HCT116 (cell line): ENCODE data around the gene FGB. TPM values are rescaled to one million over a fixed set of nuclear protein-coding genes. Genes with fewer than 3 reads are reported as not detected.

ENCODE experiments used
- ATAC-seq: fragments of 200-7000 bp; cut with Tn5 transposase; 2 replicates; pipeline ENCODE4 v1.9.1; 2020; ENCODE audit warnings: mild to moderate bottlenecking, moderate library complexity
- BruUV-seq: library from RNA; stranded (reverse); fragments of 400-500 nt; replicated peaks from 2 replicates; lab custom pipeline; 2021; lab: Mats Ljungman, UMichigan
- CTCF ChIA-PET: fragments of 300-600 bp; sonication (Branson Sonifier 250); formaldehyde crosslinking; loops from one replicate; lab custom pipeline; 2021; ENCODE audit warnings: antibody characterized with exemption; lab: Charles Lee
- POLR2A ChIA-PET: fragments of 300-600, 350-600 bp; sonication (Branson Sonifier 250); formaldehyde crosslinking; loops from one replicate; lab custom pipeline; 2021; ENCODE audit warnings: antibody characterized with exemption; lab: Charles Lee
- RAD21 ChIA-PET, 2 experiments: fragments of 300-600 bp; sonication (Branson Sonifier 250); formaldehyde crosslinking; loops; one replicate each; lab custom pipeline; 2023; ENCODE audit warnings: low total read pairs in 2 of 2; ENCODE audit not compliant: uncharacterized antibody in 2 of 2, unreplicated experiment in 2 of 2, low non-redundant PET in 1 of 2; lab: Charles Lee
- DNase-seq: peaks from one replicate; pipeline ENCODE4 v3.0.0-alpha.2; 2010; ENCODE audit warnings: low read depth, low spot score
- H2AFZ ChIP-seq: fragments of 200-600 bp; shearing (Covaris generic), sonication (generic); 2 replicates; pipeline ENCODE4 v1.6.1; 2017; ENCODE audit warnings: low read depth, mixed run types, mixed read lengths, antibody characterized with exemption, low read length; ENCODE audit not compliant: poor library complexity, severe bottlenecking
- H3K27ac ChIP-seq: 2 replicates; pipeline ENCODE4 v1.5.1; 2012; ENCODE audit warnings: low read depth, low read length
- H3K27me3 ChIP-seq: fragments of 200-600 bp; sonication (generic); 2 replicates; pipeline ENCODE4 v1.6.1; 2016; ENCODE audit warnings: mixed run types, low read length, mixed read lengths; ENCODE audit not compliant: insufficient read depth
- H3K36me3 ChIP-seq, 2 experiments: fragments of 200-500 bp in 1 of 2; fragments of 200-600 bp in 1 of 2; sonication (Bioruptor generic) in 1 of 2; sonication (generic) in 1 of 2; 2 replicates each; pipeline versions ENCODE4 v1.5.1 to v1.6.1; 2014 to 2016; ENCODE audit warnings: low read length in 2 of 2, inconsistent platforms in 1 of 2, mixed read lengths in 1 of 2, mixed run types in 1 of 2; ENCODE audit not compliant: insufficient read depth in 2 of 2, control insufficient read depth in 1 of 2
- H3K4me1 ChIP-seq, 2 experiments: fragments of 200-600 bp in 1 of 2; sonication (generic) in 1 of 2; 2 replicates each; pipeline versions ENCODE4 v1.5.1 to v1.6.1; 2012 to 2017; ENCODE audit warnings: low read length in 2 of 2, inconsistent platforms in 1 of 2, mild to moderate bottlenecking in 1 of 2, mixed read lengths in 1 of 2, mixed run types in 1 of 2, moderate library complexity in 1 of 2; ENCODE audit not compliant: insufficient read depth in 2 of 2, control insufficient read depth in 1 of 2
- H3K4me2 ChIP-seq: fragments of 200-600 bp; sonication (generic); 2 replicates; pipeline ENCODE4 v1.6.1; 2017; ENCODE audit warnings: mixed run types, low read length, mixed read lengths
- H3K4me3 ChIP-seq, 2 experiments: fragments of 200-600 bp in 1 of 2; sonication (generic) in 1 of 2; replicated peaks in 1 of 2; 2 replicates each; pipeline ENCODE4 v1.5.1; 2011 to 2016; ENCODE audit warnings: low read length in 2 of 2, control low read depth in 1 of 2, low read depth in 1 of 2, mild to moderate bottlenecking in 1 of 2, mixed read lengths in 1 of 2, mixed run types in 1 of 2
- H3K79me2 ChIP-seq: fragments of 200-600 bp; sonication (generic); 2 replicates; pipeline ENCODE4 v1.6.1; 2017; ENCODE audit warnings: mild to moderate bottlenecking, mixed run types, low read length, moderate library complexity, mixed read lengths; ENCODE audit not compliant: insufficient read depth
- H3K9ac ChIP-seq: fragments of 200-600 bp; sonication (generic); 2 replicates; pipeline ENCODE4 v1.6.1; 2016; ENCODE audit warnings: low read length, mixed read lengths
- H3K9me2 ChIP-seq: fragments of 200-600 bp; sonication (generic), shearing (Covaris generic); 2 replicates; pipeline ENCODE4 v1.6.1; 2017; ENCODE audit warnings: mixed run types, mild to moderate bottlenecking, moderate library complexity; ENCODE audit not compliant: insufficient read depth
- H3K9me3 ChIP-seq, 2 experiments: fragments of 200-500 bp in 1 of 2; fragments of 200-600 bp in 1 of 2; sonication (Bioruptor generic) in 1 of 2; sonication (generic) in 1 of 2; 2 replicates each; pipeline ENCODE4 v1.6.1; 2014 to 2017; ENCODE audit warnings: low read length in 2 of 2, mixed read lengths in 2 of 2, inconsistent platforms in 1 of 2, low read depth in 1 of 2, mild to moderate bottlenecking in 1 of 2, mixed run types in 1 of 2, moderate library complexity in 1 of 2; ENCODE audit not compliant: control insufficient read depth in 1 of 2, insufficient read depth in 1 of 2
- H4K20me1 ChIP-seq: fragments of 200-600 bp; sonication (generic), shearing (Covaris generic); 2 replicates; pipeline ENCODE4 v1.6.1; 2017; ENCODE audit warnings: mixed run types, mild to moderate bottlenecking, moderate library complexity; ENCODE audit not compliant: insufficient read depth
- EGR1 ChIP-seq: IDR thresholded peaks from 2 replicates; pipeline ENCODE4 v1.6.1; 2012; ENCODE audit warnings: low read depth
- ELF1 ChIP-seq: IDR thresholded peaks from 2 replicates; pipeline ENCODE4 v1.6.1; 2012; ENCODE audit warnings: low read depth, borderline replicate concordance
- EZH2phosphoT487 ChIP-seq: fragments of 200-600 bp; IDR thresholded peaks from 2 replicates; pipeline ENCODE4 v1.6.1; 2018; ENCODE audit warnings: antibody characterized with exemption, borderline replicate concordance
- FOSL1 ChIP-seq: IDR thresholded peaks from 2 replicates; pipeline ENCODE4 v1.6.1; 2012; ENCODE audit warnings: low read depth
- JUND ChIP-seq: IDR thresholded peaks from 2 replicates; pipeline ENCODE4 v1.6.1; 2012
- POLR2A ChIP-seq: IDR thresholded peaks from 2 replicates; pipeline ENCODE4 v1.7.0; 2011; ENCODE audit warnings: borderline replicate concordance; ENCODE audit not compliant: insufficient read depth, insufficient read length; ENCODE audit errors: extremely low read depth
- POLR2AphosphoS5 ChIP-seq: IDR thresholded peaks from 2 replicates; pipeline ENCODE4 v1.6.1; 2011; ENCODE audit warnings: mild to moderate bottlenecking, low read depth, low read length, moderate library complexity
- RAD21 ChIP-seq: IDR thresholded peaks from 2 replicates; pipeline ENCODE4 v1.6.1; 2012; ENCODE audit warnings: low read depth, mild to moderate bottlenecking
- SP1 ChIP-seq: IDR thresholded peaks from 2 replicates; pipeline ENCODE4 v1.6.1; 2012; ENCODE audit warnings: low read depth
- TCF7L2 ChIP-seq: IDR thresholded peaks from 2 replicates; pipeline ENCODE4 v1.7.0; 2011; ENCODE audit warnings: borderline replicate concordance, inconsistent platforms; ENCODE audit not compliant: insufficient read depth, insufficient read length; ENCODE audit errors: extremely low read depth
- YY1 ChIP-seq: IDR thresholded peaks from 2 replicates; pipeline ENCODE4 v1.6.1; 2011; ENCODE audit warnings: low read length, low read depth, moderate library complexity, mild to moderate bottlenecking; ENCODE audit not compliant: insufficient replicate concordance; ENCODE audit errors: extremely low read depth
- ZFX ChIP-seq: fragments of 450-650 bp; IDR thresholded peaks from 2 replicates; pipeline ENCODE4 v1.6.1; 2017
- ZNF274 ChIP-seq: fragments of 200-500 bp; sonication (Bioruptor generic); IDR thresholded peaks from 2 replicates; pipeline ENCODE4 v1.6.1; 2014; ENCODE audit warnings: mild to moderate bottlenecking, low read depth, low read length, inconsistent platforms
- intact Hi-C: fragments of 100-400 bp; cut with micrococcal nuclease; formaldehyde crosslinking; loops from 2 replicates; pipeline ENCODE4 v1.10.0; 2022
- total RNA-seq: library from RNA; stranded (reverse); gene quantifications from one replicate; pipeline ENCODE4 v1.2.1, GENCODE V29; 2021; ENCODE audit not compliant: unreplicated experiment
- TF ChIP-seq, protein P1 (sequence below), 3 experiments: fragments of 200-600 bp in 1 of 3; sonication (generic) in 1 of 3; IDR thresholded peaks in 2 of 3; conservative IDR thresholded peaks in 1 of 3; 2 replicates each; pipeline ENCODE4 v1.5.1; 2012 to 2017; ENCODE audit warnings: low read depth in 2 of 3, low read length in 2 of 3, antibody characterized with exemption in 1 of 3, borderline replicate concordance in 1 of 3, control low read depth in 1 of 3, mild to moderate bottlenecking in 1 of 3, mixed read lengths in 1 of 3, mixed run types in 1 of 3, moderate library complexity in 1 of 3; ENCODE audit not compliant: insufficient read depth in 1 of 3
- TF ChIP-seq, protein P2 (sequence below): IDR thresholded peaks from 2 replicates; pipeline ENCODE4 v1.6.1; 2012
- TF ChIP-seq, protein P3 (sequence below): IDR thresholded peaks from 2 replicates; pipeline ENCODE4 v1.6.1; 2012

Gene FGB
- total RNA-seq, 1 experiment from 2014 or later, result 2.0 TPM

DNA sequence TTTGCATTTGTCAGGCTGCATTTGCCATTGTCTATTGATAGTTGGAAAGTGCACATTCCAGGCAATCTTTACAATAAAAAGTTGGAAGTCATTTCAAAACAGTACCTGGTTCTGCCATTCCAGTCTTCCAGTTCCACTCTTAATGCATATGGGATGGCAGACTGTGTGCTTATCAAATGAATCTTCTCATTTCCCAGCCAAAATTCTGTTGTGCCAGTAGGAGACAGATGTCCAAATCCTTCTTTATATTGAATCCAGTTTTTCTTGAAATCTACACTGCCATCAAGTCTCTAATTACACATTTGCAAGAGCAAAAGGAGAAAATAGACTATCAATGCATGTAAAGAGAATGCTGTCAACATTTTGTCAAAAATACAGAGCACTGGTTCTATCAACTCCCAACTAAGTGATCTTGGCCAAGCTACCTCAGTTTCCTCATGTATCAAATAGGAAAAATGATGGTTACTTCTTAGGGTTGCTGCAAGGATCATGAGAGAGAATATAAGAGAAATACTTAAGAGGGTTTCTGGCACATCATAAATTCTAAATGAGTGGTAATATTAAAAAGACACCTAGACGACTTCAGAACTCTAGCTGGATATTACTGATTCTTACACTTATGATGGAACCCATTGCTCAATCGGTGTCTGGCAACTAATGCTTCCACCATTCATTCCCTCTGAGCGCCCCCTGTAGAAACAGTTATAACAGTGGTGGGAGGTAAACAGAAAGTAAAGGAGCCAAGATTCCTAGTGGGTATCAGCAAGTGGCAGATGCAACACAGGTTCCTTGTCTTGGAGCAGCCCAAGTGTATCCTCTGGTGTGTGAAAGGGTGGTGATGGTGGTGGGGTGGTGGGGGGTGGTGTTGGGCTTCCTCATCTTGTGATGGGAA, 45.8 kb downstream of the FGB start:
- no peak overlapping the region for H3K27ac ChIP-seq
- TF ChIP-seq POLR2AphosphoS5, result no peak
- no peak for TF ChIP-seq FOSL1
- no peak overlapping the region for H3K9ac ChIP-seq
- ChIA-PET POLR2A (no interaction called here), RAD21 (no interaction called here), CTCF (interaction anchor here (0.9 to 2.1 kb wide), 2 partner anchors 10 to 13 kb away, joined by 3 to 13 read pairs; no protein-coding TSS in a partner anchor)
- no peaks in the 10 kb centered on the region for H4K20me1 ChIP-seq
- no peak overlapping the region for H3K4me3 ChIP-seq
- ATAC-seq, result no peak
- H3K9me2 ChIP-seq, result peaks cover 3% of the 10 kb centered on the region; the same call in 1 of the 2 replicates
- no peaks in the 10 kb centered on the region for H3K27me3 ChIP-seq
- no peak overlapping the region for H2AFZ ChIP-seq
- H3K9me3 ChIP-seq, result no peaks in the 10 kb centered on the region
- H3K79me2 ChIP-seq, result no peaks in the 10 kb centered on the region
- no TSS peak for BruUV-seq
- no peak for DNase-seq
- peaks cover 0 to 4% of the 10 kb centered on the region in 2 experiments; a peak in 1 of 4 replicates for H3K4me1 ChIP-seq
- intact Hi-C loops, result no loop called here
- H3K4me2 ChIP-seq, result no peak overlapping the region
- H3K36me3 ChIP-seq, result no peaks in the 10 kb centered on the region

DNA sequence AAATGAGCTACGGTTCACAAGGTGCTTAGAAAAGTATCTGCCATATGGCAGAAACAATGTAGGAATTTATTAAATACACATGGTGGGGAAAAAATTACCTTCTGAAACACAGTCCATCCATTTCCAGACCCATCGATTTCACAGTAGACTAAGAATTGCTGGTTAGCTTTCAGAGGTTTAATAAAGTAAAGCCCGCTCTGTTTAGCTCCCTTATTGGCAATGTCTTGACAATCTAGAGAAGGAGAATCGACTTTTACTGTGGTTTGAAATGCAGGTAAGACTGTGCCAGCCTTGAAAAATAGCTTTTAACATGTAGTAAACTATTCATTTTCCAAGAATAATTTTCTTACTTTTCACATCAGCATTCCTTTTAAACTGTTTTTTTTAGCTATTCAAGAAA, 46.7 kb downstream of the FGB start:
- ATAC-seq, result no peak
- Histone ChIP-seq H3K4me3 (no peak overlapping the region), H3K9me3 (no peaks in the 10 kb centered on the region), H3K27ac (no peak overlapping the region), H3K79me2 (no peaks in the 10 kb centered on the region), H3K36me3 (no peaks in the 10 kb centered on the region), H3K4me2 (no peak overlapping the region), H4K20me1 (no peaks in the 10 kb centered on the region), H3K27me3 (no peaks in the 10 kb centered on the region), H3K9me2 (peaks cover 2% of the 10 kb centered on the region; the same call in 1 of the 2 replicates), H2AFZ (no peak overlapping the region), H3K9ac (no peak overlapping the region), H3K4me1 (peaks cover 0 to 3% of the 10 kb centered on the region in 2 experiments; a peak in 1 of 4 replicates)
- DNase-seq, result no peak
- BruUV-seq, result no TSS peak
- CTCF ChIA-PET, result interaction anchor here (0.7 to 2.2 kb wide), 4 partner anchors 9 to 103 kb away, joined by 3 to 13 read pairs (median 4); no protein-coding TSS in a partner anchor
- RAD21 ChIA-PET, result no interaction called here
- intact Hi-C loops, result no loop called here
- POLR2A ChIA-PET, result no interaction called here
- no peak for TF ChIP-seq EZH2phosphoT487
- TF ChIP-seq YY1, result no peak
- TF ChIP-seq POLR2AphosphoS5, result no peak
- no peak for TF ChIP-seq SP1
- TF ChIP-seq EGR1, result no peak
- no peak for TF ChIP-seq ELF1
- TF ChIP-seq, protein P1, sequence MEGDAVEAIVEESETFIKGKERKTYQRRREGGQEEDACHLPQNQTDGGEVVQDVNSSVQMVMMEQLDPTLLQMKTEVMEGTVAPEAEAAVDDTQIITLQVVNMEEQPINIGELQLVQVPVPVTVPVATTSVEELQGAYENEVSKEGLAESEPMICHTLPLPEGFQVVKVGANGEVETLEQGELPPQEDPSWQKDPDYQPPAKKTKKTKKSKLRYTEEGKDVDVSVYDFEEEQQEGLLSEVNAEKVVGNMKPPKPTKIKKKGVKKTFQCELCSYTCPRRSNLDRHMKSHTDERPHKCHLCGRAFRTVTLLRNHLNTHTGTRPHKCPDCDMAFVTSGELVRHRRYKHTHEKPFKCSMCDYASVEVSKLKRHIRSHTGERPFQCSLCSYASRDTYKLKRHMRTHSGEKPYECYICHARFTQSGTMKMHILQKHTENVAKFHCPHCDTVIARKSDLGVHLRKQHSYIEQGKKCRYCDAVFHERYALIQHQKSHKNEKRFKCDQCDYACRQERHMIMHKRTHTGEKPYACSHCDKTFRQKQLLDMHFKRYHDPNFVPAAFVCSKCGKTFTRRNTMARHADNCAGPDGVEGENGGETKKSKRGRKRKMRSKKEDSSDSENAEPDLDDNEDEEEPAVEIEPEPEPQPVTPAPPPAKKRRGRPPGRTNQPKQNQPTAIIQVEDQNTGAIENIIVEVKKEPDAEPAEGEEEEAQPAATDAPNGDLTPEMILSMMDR (IDR thresholded peaks at IDR 0.05 in 2 of 3, conservative IDR thresholded peaks at IDR 0.05 in 1 of 3; ENCODE audit: borderline replicate concordance in 1 of 3, insufficient read depth in 1 of 3, low read depth in 2 of 3, low read length in 2 of 3), result no peak
- TF ChIP-seq ZNF274, result no peak
- TF ChIP-seq ZFX, result no peak
- TF ChIP-seq, protein P2, sequence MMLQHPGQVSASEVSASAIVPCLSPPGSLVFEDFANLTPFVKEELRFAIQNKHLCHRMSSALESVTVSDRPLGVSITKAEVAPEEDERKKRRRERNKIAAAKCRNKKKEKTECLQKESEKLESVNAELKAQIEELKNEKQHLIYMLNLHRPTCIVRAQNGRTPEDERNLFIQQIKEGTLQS, result no peak
- no peak for TF ChIP-seq JUND
- TF ChIP-seq, protein P3, sequence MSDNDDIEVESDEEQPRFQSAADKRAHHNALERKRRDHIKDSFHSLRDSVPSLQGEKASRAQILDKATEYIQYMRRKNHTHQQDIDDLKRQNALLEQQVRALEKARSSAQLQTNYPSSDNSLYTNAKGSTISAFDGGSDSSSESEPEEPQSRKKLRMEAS, result no peak
- TF ChIP-seq RAD21, result no peak
- TF ChIP-seq TCF7L2, result no peak
- TF ChIP-seq POLR2A, result no peak
